GM12878 (cell line): ENCODE data around the gene PRMT2. TPM values are rescaled to one million over a fixed set of nuclear protein-coding genes. Genes with fewer than 3 reads are reported as not detected.

Experiments used
- ATAC-seq: fragments of 200-7000 bp; cut with Tn5 transposase; 3 replicates; pipeline ENCODE4 v1.9.1; 2020; ENCODE audit warnings: mild to moderate bottlenecking, moderate library complexity
- BruUV-seq: library from RNA; stranded (reverse); fragments of 400-500 nt; replicated peaks from 2 replicates; lab custom pipeline; 2021; lab: Mats Ljungman, UMichigan
- CTCF ChIA-PET: fragments of 300-600 bp; sonication (Branson Sonifier 250); formaldehyde crosslinking; extraction: SDS; loops from one replicate; lab custom pipeline; 2021; ENCODE audit warnings: inconsistent platforms; lab: Yijun Ruan, JAX
- POLR2A ChIA-PET: fragments of 350-600 bp; formaldehyde crosslinking; extraction: SDS; loops from one replicate; lab custom pipeline; 2021; ENCODE audit warnings: inconsistent platforms; lab: Charles Lee
- RAD21 ChIA-PET: fragments of 300-600 bp; sonication (Branson Sonifier 250); formaldehyde crosslinking; loops from one replicate; lab custom pipeline; 2023; ENCODE audit warnings: antibody characterized with exemption; ENCODE audit not compliant: unreplicated experiment; lab: Charles Lee
- SMC1A ChIA-PET: fragments of 300-600 bp; sonication (Branson Sonifier 250); formaldehyde crosslinking; loops from one replicate; lab custom pipeline; 2023; ENCODE audit not compliant: unreplicated experiment, uncharacterized antibody; lab: Charles Lee
- DNase-seq: peaks from one replicate; pipeline ENCODE4 v3.0.0-alpha.2; 2011; ENCODE audit warnings: low read depth, low spot score
- FAIRE-seq: peaks from 3 replicates; lab custom pipeline; 2011; peaks lifted over from hg19 to GRCh38; lab: Jason Lieb, UNC
- H2AFZ ChIP-seq: 2 replicates; pipeline ENCODE4 v1.6.0; 2011; ENCODE audit warnings: low read depth, low read length, control low read depth; ENCODE audit not compliant: control insufficient read depth
- H3K27ac ChIP-seq: 2 replicates; pipeline ENCODE4 v1.5.1; 2011; ENCODE audit warnings: control low read depth; ENCODE audit not compliant: control insufficient read depth, insufficient read depth
- H3K27me3 ChIP-seq, 2 experiments: replicated peaks in 1 of 2; 2 replicates each; pipeline versions ENCODE4 v1.6.0 to v1.6.1; 2011; ENCODE audit warnings: low read length in 1 of 2; ENCODE audit not compliant: control insufficient read depth in 2 of 2, insufficient read depth in 2 of 2
- H3K36me3 ChIP-seq, 2 experiments: 2 replicates each; pipeline ENCODE4 v1.5.1; 2011; ENCODE audit warnings: low read length in 1 of 2; ENCODE audit not compliant: control insufficient read depth in 2 of 2, insufficient read depth in 2 of 2
- H3K4me1 ChIP-seq: 2 replicates; pipeline ENCODE4 v1.6.1; 2011; ENCODE audit warnings: mild to moderate bottlenecking, low read length, moderate library complexity, mixed read lengths; ENCODE audit not compliant: control insufficient read depth, insufficient read depth
- H3K4me2 ChIP-seq: 2 replicates; pipeline ENCODE4 v1.6.0; 2011; ENCODE audit warnings: control low read depth; ENCODE audit not compliant: control insufficient read depth, insufficient read depth
- H3K4me3 ChIP-seq: fragments of 200-600 bp; sonication (generic); 2 replicates; pipeline ENCODE4 v1.5.1; 2016
- H3K79me2 ChIP-seq: 2 replicates; pipeline ENCODE4 v1.6.0; 2011; ENCODE audit warnings: low read length; ENCODE audit not compliant: control insufficient read depth, insufficient read depth
- H3K9ac ChIP-seq: 2 replicates; pipeline ENCODE4 v1.8.0; 2011; ENCODE audit warnings: low read length, control low read depth, mixed read lengths; ENCODE audit not compliant: control insufficient read depth, insufficient read depth
- H3K9me3 ChIP-seq: replicated peaks from 3 replicates; pipeline ENCODE4 v1.5.1; 2011; ENCODE audit warnings: mild to moderate bottlenecking, low read length; ENCODE audit not compliant: control insufficient read depth, insufficient read depth
- H4K20me1 ChIP-seq: 2 replicates; pipeline ENCODE4 v1.6.0; 2011; ENCODE audit not compliant: control insufficient read depth, insufficient read depth
- HDAC6 ChIP-seq: fragments of 200-600 bp; sonication (generic); IDR thresholded peaks from one replicate; pipeline ENCODE4 v1.8.0; 2017; ENCODE audit warnings: antibody characterized with exemption; ENCODE audit not compliant: unreplicated experiment
- IKZF2 ChIP-seq, 2 experiments: fragments of 450-650 bp; IDR thresholded peaks; 2 replicates each; pipeline ENCODE4 v1.6.1; 2017; ENCODE audit warnings: mild to moderate bottlenecking in 2 of 2, moderate library complexity in 2 of 2
- KAT2A ChIP-seq: conservative IDR thresholded peaks from 2 replicates; pipeline ENCODE4 v1.6.1; 2011; ENCODE audit warnings: low read depth, low read length; ENCODE audit not compliant: control insufficient read depth
- MXI1 ChIP-seq: fragments of 150-350 bp; IDR thresholded peaks from 2 replicates; pipeline ENCODE4 v1.6.1; 2011; ENCODE audit warnings: low read depth, mild to moderate bottlenecking, inconsistent platforms, low read length, improper control_type of control experiment
- SIN3A ChIP-seq: IDR thresholded peaks from 2 replicates; pipeline ENCODE4 v1.6.1; 2012; ENCODE audit warnings: low read depth, low read length, improper control_type of control experiment
- WGBS: methylation state at CpG from one replicate; pipeline ENCODE4 v1.1.6; 2016; ENCODE audit warnings: low lambda C conversion rate; ENCODE audit not compliant: insufficient replicate concordance, insufficient coverage; ENCODE audit errors: missing lambda C conversion rate; 5-methylcytosine and 5-hydroxymethylcytosine counted together
- in situ Hi-C: fragments of 300-500 bp; cut with MboI; formaldehyde crosslinking; loops from 9 replicates; pipeline ENCODE4 v1.14.3; 2018; ENCODE audit warnings: mixed read lengths
- intact Hi-C: fragments of 100-400 bp; cut with micrococcal nuclease; formaldehyde crosslinking; loops from one replicate; pipeline ENCODE4 v1.14.2; 2022; ENCODE audit not compliant: unreplicated experiment
- polyA plus RNA-seq, 11 experiments: library from polyadenylated mRNA; depleted of rRNA in 4 of 11; unstranded in 6 of 11; stranded (reverse) in 5 of 11; fragments of >200 nt; fragmentation: Nextera tagmentation in 4 of 11; fragmentation: Illumina TruSeq in 1 of 11; extraction: Ambion mirVana in 4 of 11; extraction: Trizol in 1 of 11; gene quantifications; 1 replicate in 1 of 11; 2 replicates in 10 of 11; pipeline versions ENCODE4 v1.2.1 to v1.2.3, GENCODE V29; 2011 to 2016; ENCODE audit warnings: inconsistent platforms in 2 of 11, missing spikeins in 2 of 11, low read depth in 1 of 11
- total RNA-seq, 4 experiments: library from RNA; depleted of rRNA in 3 of 4; stranded (reverse); fragments of >200 nt in 3 of 4; fragmentation: Illumina TruSeq in 1 of 4; extraction: Trizol in 1 of 4; gene quantifications; 2 replicates each; pipeline versions ENCODE4 v1.2.1 to v1.2.3, GENCODE V29; 2013 to 2021
- TF ChIP-seq, protein P1 (sequence below): IDR thresholded peaks from 2 replicates; pipeline ENCODE4 v1.6.1; 2012; ENCODE audit warnings: low read depth, low read length, improper control_type of control experiment

The PRMT2 gene
- total and polyA plus RNA-seq, 10 of the 15 experiments (the other 5 are each of a cell fraction or from before 2014, with no cell fraction given) = 16.1 to 48.6 (median 36.2) TPM

DNA sequence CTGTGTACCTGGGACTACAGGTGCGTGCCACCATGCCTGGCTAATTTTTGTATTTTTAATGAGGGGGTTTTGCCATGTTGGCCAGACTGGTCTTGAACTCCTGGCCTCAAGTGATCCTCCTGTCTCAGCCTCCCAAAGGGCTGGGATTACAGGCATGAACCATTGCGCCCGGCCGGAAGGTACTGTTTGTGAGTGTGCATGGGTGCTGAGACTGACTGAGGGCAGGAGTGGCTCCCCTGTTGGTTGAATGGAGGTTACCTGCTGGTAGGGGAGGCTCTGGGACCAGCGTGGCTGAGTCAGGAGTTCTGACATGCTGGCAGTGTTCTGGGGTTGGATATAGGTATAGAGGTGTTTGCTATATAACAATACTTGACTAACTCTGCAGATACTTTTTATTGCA lies 10.4 kb downstream of the PRMT2 start:
- FAIRE-seq = no peak
- ChIA-PET CTCF (no interaction called here), SMC1A (interaction anchor here (1.3 to 1.5 kb wide), 2 partner anchors 12 to 37 kb away, joined by 4 read pairs; no protein-coding TSS in a partner anchor), RAD21 (interaction anchor here (2.3 kb wide), 1 partner anchor 10 kb away, joined by 5 read pairs; the partner anchor contains the start of gene PRMT2), POLR2A (no interaction called here)
- no peak for ATAC-seq
- in situ Hi-C loops = no loop called here
- no TSS peak for BruUV-seq
- no peaks in the 10 kb centered on the region for H3K27me3 ChIP-seq
- no peak for DNase-seq
- no peak overlapping the region for H3K4me2 ChIP-seq
- no peaks in the 10 kb centered on the region for H3K9me3 ChIP-seq
- H3K36me3 ChIP-seq = peaks cover 8 to 21% of the 10 kb centered on the region in 2 experiments
- no peaks in the 10 kb centered on the region for H3K4me1 ChIP-seq
- H3K27ac ChIP-seq = no peak overlapping the region
- intact Hi-C loops = no loop called here
- H3K79me2 ChIP-seq = no peaks in the 10 kb centered on the region
- no peak for TF ChIP-seq SIN3A
- TF ChIP-seq MXI1 = no peak
- no peak for TF ChIP-seq IKZF2 (IDR thresholded peaks at IDR 0.05)
- TF ChIP-seq, all 136 proteins: peak for 0
- no peak overlapping the region for H3K4me3 ChIP-seq
- H3K9ac ChIP-seq = no peak overlapping the region
- H4K20me1 ChIP-seq = no peaks in the 10 kb centered on the region
- 96% methylated on average over 5 of the region's 5 CpGs for WGBS
- H2AFZ ChIP-seq = no peak overlapping the region

DNA sequence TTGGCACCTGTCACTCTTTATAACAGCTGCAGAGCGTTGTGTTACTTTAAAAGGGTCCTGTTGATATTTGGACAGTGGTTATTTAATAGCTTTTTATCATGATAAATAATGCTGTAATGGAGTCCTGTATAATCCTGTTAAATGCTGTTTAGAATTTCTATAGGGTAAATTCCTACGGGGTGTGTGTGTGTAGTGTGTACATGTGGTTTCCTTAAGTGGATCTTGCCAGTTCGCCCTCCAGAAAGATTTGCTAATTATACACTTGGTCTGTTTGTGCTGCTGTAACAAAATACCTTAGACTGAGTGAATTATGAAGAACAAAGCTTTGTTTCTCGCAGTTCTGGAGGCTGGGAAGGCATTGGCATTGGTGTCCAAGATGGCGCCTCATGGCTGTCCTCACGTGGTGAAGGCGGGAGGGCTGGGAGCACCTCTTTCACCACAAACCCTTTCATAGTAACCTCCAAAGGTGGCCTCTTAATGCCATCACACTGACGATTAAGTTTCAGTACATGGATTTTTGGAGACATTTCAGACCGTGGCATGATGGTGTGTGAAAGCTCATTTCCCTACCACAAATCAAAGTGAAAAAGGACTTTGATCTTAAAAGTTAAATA lies 11.2 kb downstream of the PRMT2 start:
- CTCF ChIA-PET = no interaction called here
- TF ChIP-seq, protein P1, sequence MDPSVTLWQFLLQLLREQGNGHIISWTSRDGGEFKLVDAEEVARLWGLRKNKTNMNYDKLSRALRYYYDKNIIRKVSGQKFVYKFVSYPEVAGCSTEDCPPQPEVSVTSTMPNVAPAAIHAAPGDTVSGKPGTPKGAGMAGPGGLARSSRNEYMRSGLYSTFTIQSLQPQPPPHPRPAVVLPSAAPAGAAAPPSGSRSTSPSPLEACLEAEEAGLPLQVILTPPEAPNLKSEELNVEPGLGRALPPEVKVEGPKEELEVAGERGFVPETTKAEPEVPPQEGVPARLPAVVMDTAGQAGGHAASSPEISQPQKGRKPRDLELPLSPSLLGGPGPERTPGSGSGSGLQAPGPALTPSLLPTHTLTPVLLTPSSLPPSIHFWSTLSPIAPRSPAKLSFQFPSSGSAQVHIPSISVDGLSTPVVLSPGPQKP = no peak
- no peak for TF ChIP-seq HDAC6
- no peak for TF ChIP-seq KAT2A
- Histone ChIP-seq H3K4me3 (no peak overlapping the region), H3K9ac (no peak overlapping the region), H3K36me3 (peaks cover 8 to 23% of the 10 kb centered on the region in 2 experiments), H3K4me1 (no peaks in the 10 kb centered on the region), H3K79me2 (no peaks in the 10 kb centered on the region), H3K27ac (no peak overlapping the region), H3K27me3 (no peaks in the 10 kb centered on the region), H2AFZ (no peak overlapping the region), H3K4me2 (no peak overlapping the region), H4K20me1 (no peaks in the 10 kb centered on the region), H3K9me3 (no peaks in the 10 kb centered on the region)
- no peak for DNase-seq
- SMC1A ChIA-PET = interaction anchor here (0.7 to 1.5 kb wide), 4 partner anchors 13 to 503 kb away, joined by 3 to 4 read pairs (median 4); no protein-coding TSS in a partner anchor
- 95% methylated on average over 9 of the region's 9 CpGs for WGBS
- intact Hi-C loops = no loop called here
- FAIRE-seq = no peak
- RAD21 ChIA-PET = no interaction called here
- ATAC-seq = no peak
- BruUV-seq = no TSS peak
- in situ Hi-C loops = no loop called here
- POLR2A ChIA-PET = interaction anchor here (0.6 kb wide), 1 partner anchor 10 kb away, joined by 5 read pairs; no protein-coding TSS in a partner anchor
